Measurements from ENCODE around the gene DCUN1D2.

GRCh38 chr13:113457510-113457909 lies 33.0 kb downstream of the DCUN1D2 start:
- TF ChIP-seq POLR2A (IDR thresholded peaks at IDR 0.05) (no peak), CTCF (IDR thresholded peaks at IDR 0.05) (no peak)

Measured in transverse colon (tissue), 3 donors.